C4-2B (cell line): ENCODE results near the gene MCEE.

ENCODE experiments used
- CTCF ChIP-seq: fragments of 450-650 bp; conservative IDR thresholded peaks from 2 replicates; pipeline ENCODE4 v1.5.1; 2017; ENCODE audit warnings: mild to moderate bottlenecking
- ZFX ChIP-seq: fragments of 450-650 bp; IDR thresholded peaks from 2 replicates; pipeline ENCODE4 v1.6.1; 2017

GRCh38 chr2:71064754-71065621 is 65.0 kb downstream of the MCEE start:
- no peak for TF ChIP-seq CTCF
- no peak for TF ChIP-seq ZFX
